HG02840 (cell line): ENCODE measurements around the gene NR0B1.

Experiments used
- ATAC-seq: cut with Tn5 transposase; IDR thresholded peaks from one replicate; pipeline ENCODE4 v1.9.1; 2021; ENCODE audit warnings: mild to moderate bottlenecking, moderate library complexity, moderate number of reproducible peaks; ENCODE audit not compliant: unreplicated experiment, low FRiP score

The NR0B1 gene

GRCh38 chrX:30278365-30278764, 30.8 kb downstream of the NR0B1 start:
- no peak for ATAC-seq

DNA sequence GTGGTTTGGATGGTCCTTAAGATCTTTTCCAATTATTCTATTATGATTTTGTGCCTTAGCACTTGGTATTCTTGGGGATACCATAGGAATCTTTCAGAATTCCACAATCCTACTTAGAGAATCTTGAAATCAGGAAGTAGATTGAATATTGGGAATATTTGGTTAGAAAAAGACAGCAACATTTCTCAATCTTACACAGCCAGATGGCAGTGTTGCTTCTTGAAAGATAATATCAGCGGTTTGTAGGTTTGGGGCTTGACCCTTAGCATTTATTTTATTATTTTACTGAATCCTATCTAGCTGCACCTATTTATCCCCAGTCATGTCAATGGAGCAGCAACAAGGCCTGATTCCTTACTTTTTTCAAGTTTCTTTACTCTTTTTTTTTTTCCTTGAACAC, 33.7 kb downstream of the NR0B1 start:
- no peak for ATAC-seq

GRCh38 chrX:30270639-30271038, 38.6 kb downstream of the NR0B1 start:
- no peak for ATAC-seq

DNA sequence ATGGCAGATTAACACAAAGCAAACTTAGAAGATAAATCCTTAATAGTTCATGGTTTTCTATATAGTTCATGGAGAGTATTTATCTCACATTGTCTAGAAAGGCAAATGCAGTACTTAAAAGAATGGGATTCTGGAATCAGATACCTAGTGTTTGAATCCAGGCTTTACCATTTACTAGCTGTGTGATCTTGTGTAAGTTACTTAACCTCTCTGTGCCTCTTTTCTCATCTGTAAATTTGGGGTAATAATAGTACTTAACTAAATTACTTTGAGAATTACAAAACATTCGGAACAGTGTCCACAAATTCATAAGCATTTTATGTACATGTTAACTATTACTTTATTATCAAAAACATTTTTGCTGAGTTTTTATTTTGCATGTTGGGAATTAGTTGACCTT, 46.4 kb downstream of the NR0B1 start:
- no peak for ATAC-seq

- no peak for ATAC-seq
Measured at GRCh38 chrX:30261012-30261411, 48.2 kb downstream of the NR0B1 start.

DNA sequence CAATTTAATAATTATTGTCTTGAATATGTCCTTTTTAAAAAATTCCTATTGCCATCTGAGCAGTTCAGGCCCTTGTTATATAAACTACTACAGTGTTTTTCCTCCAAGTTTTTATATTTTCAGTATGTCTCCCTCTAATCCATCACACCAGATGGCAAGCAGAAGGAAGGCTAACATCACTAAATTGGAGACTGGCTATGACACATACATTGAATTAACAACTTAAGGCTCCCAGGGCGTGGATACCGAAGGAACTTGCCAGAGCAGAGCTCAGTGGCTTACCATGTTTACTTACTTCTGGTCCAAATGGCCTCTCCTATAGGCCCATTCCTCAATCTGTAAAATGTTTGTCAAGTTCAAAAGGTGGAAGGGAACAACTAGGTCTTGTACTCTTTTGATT, 49.3 kb downstream of the NR0B1 start:
- ATAC-seq: no peak
